HUES64 (cell line): Measurements from ENCODE around the gene AQP11.
"Not testable (repeated sequence)": the region's sequence is repeated elsewhere in the genome, so short reads cannot be mapped to it uniquely, and the experiment has no call there.

ENCODE experiments used
- H3K27ac ChIP-seq: 2 replicates; pipeline ENCODE4 v1.7.0; 2013; ENCODE audit warnings: low read depth, low read length, inconsistent platforms
- H3K27me3 ChIP-seq: 2 replicates; pipeline ENCODE4 v1.6.1; 2013; ENCODE audit warnings: mild to moderate bottlenecking, low read length; ENCODE audit not compliant: insufficient read depth
- H3K36me3 ChIP-seq: 2 replicates; pipeline ENCODE4 v1.6.1; 2013; ENCODE audit warnings: mild to moderate bottlenecking, low read length; ENCODE audit not compliant: insufficient read depth
- H3K4me1 ChIP-seq: 2 replicates; pipeline ENCODE4 v1.6.1; 2013; ENCODE audit warnings: mild to moderate bottlenecking, low read length, moderate library complexity; ENCODE audit not compliant: insufficient read depth
- H3K4me3 ChIP-seq: 2 replicates; pipeline ENCODE4 v1.5.1; 2013; ENCODE audit warnings: mild to moderate bottlenecking, low read length, moderate library complexity
- H3K9ac ChIP-seq: 2 replicates; pipeline ENCODE4 v1.6.1; 2013; ENCODE audit warnings: mild to moderate bottlenecking, low read depth, low read length
- H3K9me3 ChIP-seq: 2 replicates; pipeline ENCODE4 v1.6.1; 2013; ENCODE audit warnings: low read depth, low read length; ENCODE audit not compliant: insufficient read depth
- WGBS: fragments of 150-250, 120-280 bp; methylation state at CpG from one replicate; pipeline ENCODE4 v1.1.7; 2013; ENCODE audit warnings: missing lambda C conversion rate; 5-methylcytosine and 5-hydroxymethylcytosine counted together

Gene AQP11

DNA sequence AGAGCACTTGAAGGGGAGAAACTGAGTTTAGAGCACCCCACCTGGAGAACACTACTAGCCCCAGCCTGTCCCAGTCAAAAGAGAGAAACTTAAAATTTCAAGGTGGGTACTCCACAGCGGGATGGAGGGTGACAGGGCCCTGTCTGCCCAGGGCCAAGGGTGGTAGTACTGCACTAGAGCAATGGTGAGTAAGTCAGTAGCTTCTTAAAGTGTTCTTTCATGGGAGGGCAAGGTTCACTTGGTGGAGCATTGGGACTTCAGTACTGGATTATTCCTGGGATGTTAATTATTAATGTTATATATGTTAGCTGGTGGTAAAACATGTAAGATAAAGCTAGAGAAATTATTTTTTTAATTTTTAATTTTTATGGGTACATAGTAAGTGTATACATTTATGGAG is 28.5 kb upstream of the AQP11 start:
- Histone ChIP-seq H3K9me3 (no peaks in the 10 kb centered on the region), H3K27me3 (no peaks in the 10 kb centered on the region), H3K4me3 (no peak overlapping the region), H3K36me3 (no peaks in the 10 kb centered on the region), H3K4me1 (no peaks in the 10 kb centered on the region), H3K27ac (no peak overlapping the region), H3K9ac (no peak overlapping the region)
- 94% methylated on average over 1 of the region's 1 CpG for WGBS

- H3K4me3 ChIP-seq = no peak overlapping the region
- WGBS = 94% methylated on average over 4 of the region's 4 CpGs
- H3K27me3 ChIP-seq = no peaks in the 10 kb centered on the region
- H3K27ac ChIP-seq = no peak overlapping the region
- no peaks in the 10 kb centered on the region for H3K36me3 ChIP-seq
- H3K9ac ChIP-seq = no peak overlapping the region
- no peaks in the 10 kb centered on the region for H3K9me3 ChIP-seq
- peaks cover 20% of the 10 kb centered on the region; the same call in 1 of the 2 replicates for H3K4me1 ChIP-seq
Observed at GRCh38 chr11:77568306-77568705, 21.4 kb upstream of the AQP11 start.

GRCh38 chr11:77568916-77569675 is 20.7 kb upstream of the AQP11 start:
- no peak overlapping the region for H3K9ac ChIP-seq
- H3K4me3 ChIP-seq = no peak overlapping the region
- peaks cover 20% of the 10 kb centered on the region; the same call in 1 of the 2 replicates for H3K4me1 ChIP-seq
- WGBS = 84% methylated on average over 3 of the region's 3 CpGs
- H3K27me3 ChIP-seq = no peaks in the 10 kb centered on the region
- H3K36me3 ChIP-seq = no peaks in the 10 kb centered on the region
- H3K9me3 ChIP-seq = no peaks in the 10 kb centered on the region
- H3K27ac ChIP-seq = no peak overlapping the region

- Histone ChIP-seq H3K9ac (no peak overlapping the region), H3K4me1 (peaks cover 20% of the 10 kb centered on the region; the same call in 1 of the 2 replicates), H3K9me3 (no peaks in the 10 kb centered on the region), H3K27ac (no peak overlapping the region), H3K4me3 (no peak overlapping the region), H3K27me3 (no peaks in the 10 kb centered on the region), H3K36me3 (no peaks in the 10 kb centered on the region)
- 91% methylated on average over 1 of the region's 2 CpGs for WGBS
Observed at GRCh38 chr11:77569676-77570070, 20.1 kb upstream of the AQP11 start.

GRCh38 chr11:77570896-77571295 is 18.9 kb upstream of the AQP11 start:
- H3K4me3 ChIP-seq, H3K36me3 ChIP-seq, H3K9me3 ChIP-seq, H3K9ac ChIP-seq, H3K27ac ChIP-seq, H3K27me3 ChIP-seq: not testable (repeated sequence)
- peaks cover 20% of the 10 kb centered on the region; the same call in 1 of the 2 replicates for H3K4me1 ChIP-seq
- 14% methylated on average over 1 of the region's 1 CpG for WGBS

DNA sequence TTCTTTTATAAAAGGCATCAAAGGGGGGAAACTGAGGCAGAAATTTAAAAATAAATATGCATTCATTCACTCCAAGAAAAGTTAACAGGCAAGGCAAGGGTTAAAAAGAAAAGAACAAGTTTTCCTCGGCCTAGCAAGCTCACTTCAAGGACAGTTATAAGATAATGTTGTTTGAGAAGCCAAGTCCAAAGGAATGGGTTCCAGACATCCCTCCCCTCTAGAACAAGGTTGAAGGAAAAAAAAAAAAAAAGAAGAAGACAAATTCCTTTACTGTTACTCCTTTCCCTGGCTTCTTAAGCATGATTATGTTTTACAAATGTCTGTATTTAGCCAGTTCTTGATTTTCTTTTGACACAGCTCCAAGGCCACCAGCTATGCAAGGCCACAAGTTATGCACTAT is 14.3 kb upstream of the AQP11 start:
- not testable (repeated sequence) for H3K27me3 ChIP-seq, H3K27ac ChIP-seq, H3K9ac ChIP-seq, H3K4me1 ChIP-seq, H3K4me3 ChIP-seq, H3K36me3 ChIP-seq
- peaks cover 19% of the 10 kb centered on the region for H3K9me3 ChIP-seq
- WGBS = no CpG with 5 or more reads among the region's 1 CpG

GRCh38 chr11:77580712-77581337 is 8.9 kb upstream of the AQP11 start:
- Histone ChIP-seq H3K9me3 (peaks cover 54% of the 10 kb centered on the region), H3K27ac (no peak overlapping the region), H3K36me3 (no peaks in the 10 kb centered on the region; the same call in 1 of the 2 replicates), H3K4me3 (no peak overlapping the region), H3K9ac (no peak overlapping the region), H3K4me1 (no peaks in the 10 kb centered on the region), H3K27me3 (no peaks in the 10 kb centered on the region)
- 98% methylated on average over 2 of the region's 5 CpGs for WGBS

DNA sequence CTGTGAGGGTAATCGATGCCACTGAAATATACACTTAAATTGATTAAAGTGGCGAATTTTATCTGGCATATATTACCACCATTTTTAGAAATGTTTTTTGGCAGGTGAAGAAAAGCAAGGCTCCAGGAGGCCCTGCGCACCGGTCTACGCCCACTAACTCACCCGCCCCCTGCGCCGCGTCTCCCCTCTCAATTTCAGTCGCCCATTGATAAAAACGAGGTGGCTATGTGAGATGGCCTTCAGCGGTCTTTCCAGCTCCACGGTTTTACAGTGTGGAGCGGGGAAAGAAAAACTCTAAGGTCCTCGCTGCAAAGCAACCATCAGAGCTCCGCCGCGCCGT is 602 bp upstream of the AQP11 start:
- peak overlapping the region; percentile 62 for H3K9ac ChIP-seq
- WGBS = 7% methylated on average over 18 of the region's 19 CpGs
- peaks cover 11% of the 10 kb centered on the region; the same call in 1 of the 2 replicates for H3K27me3 ChIP-seq
- no peaks in the 10 kb centered on the region for H3K4me1 ChIP-seq
- peak overlapping the region; percentile 72; the same call in 1 of the 2 replicates for H3K27ac ChIP-seq
- H3K9me3 ChIP-seq = peaks cover under 1% of the 10 kb centered on the region; the same call in 1 of the 2 replicates
- H3K4me3 ChIP-seq = peak overlapping the region; percentile 67
- H3K36me3 ChIP-seq = no peaks in the 10 kb centered on the region

GRCh38 chr11:77590194-77590782 is 535 bp downstream of the AQP11 start:
- no peak overlapping the region for H3K27ac ChIP-seq
- peak overlapping the region; percentile 62 for H3K9ac ChIP-seq
- peaks cover 11% of the 10 kb centered on the region; the same call in 1 of the 2 replicates for H3K27me3 ChIP-seq
- H3K9me3 ChIP-seq = no peaks in the 10 kb centered on the region
- 6% methylated on average over 31 of the region's 31 CpGs for WGBS
- H3K36me3 ChIP-seq = no peaks in the 10 kb centered on the region
- H3K4me3 ChIP-seq = peak overlapping the region; percentile 67
- no peaks in the 10 kb centered on the region for H3K4me1 ChIP-seq

DNA sequence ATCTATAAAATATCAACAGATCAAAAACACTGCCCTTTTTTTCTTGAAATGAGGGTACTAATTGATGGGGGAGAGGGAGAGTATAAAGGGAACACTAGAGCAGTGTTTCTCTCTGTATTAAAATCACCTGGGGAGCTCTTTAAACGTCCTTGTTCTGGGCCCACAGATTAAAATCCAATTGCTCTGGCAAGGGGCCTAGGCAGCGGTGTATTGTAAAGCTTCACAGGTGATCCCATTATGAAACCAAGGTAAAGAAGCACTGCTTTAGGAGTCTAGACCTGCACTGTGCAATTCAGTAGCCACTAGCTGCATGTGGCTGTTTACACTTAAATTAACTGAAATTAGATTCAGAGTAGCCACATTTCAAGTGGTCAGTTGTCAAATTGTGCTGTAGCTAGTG is 3.0 kb downstream of the AQP11 start:
- Histone ChIP-seq H3K27me3 (peaks cover 11% of the 10 kb centered on the region; the same call in 1 of the 2 replicates), H3K27ac (no peak overlapping the region), H3K4me3 (no peak overlapping the region), H3K4me1 (no peaks in the 10 kb centered on the region), H3K36me3 (no peaks in the 10 kb centered on the region), H3K9ac (no peak overlapping the region), H3K9me3 (no peaks in the 10 kb centered on the region)
- WGBS = 80% methylated on average over 2 of the region's 2 CpGs

DNA sequence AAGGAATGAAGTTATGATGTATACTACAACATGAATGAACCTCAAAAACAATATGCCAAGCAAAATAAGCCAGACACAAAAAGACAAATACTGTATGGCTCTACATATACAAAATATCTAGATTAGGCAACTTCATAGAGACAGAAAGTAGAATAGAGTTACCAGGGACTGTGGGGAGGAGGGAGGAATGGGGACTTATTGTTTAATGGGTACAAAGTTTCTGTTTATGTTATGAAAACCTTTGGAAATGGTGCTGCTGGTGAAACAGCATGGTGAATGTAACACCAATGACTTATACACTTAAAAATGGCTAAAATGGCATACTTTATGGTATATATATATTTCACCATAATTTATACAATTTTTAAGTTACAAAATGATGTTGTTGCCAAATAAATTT is 4.1 kb downstream of the AQP11 start:
- Histone ChIP-seq H3K9ac (no peak overlapping the region), H3K27ac (no peak overlapping the region)

More for the DNA sequence above, 4.1 kb downstream of the AQP11 start:
- peaks cover 11% of the 10 kb centered on the region; the same call in 1 of the 2 replicates for H3K27me3 ChIP-seq
- H3K4me3 ChIP-seq = no peak overlapping the region
- no peaks in the 10 kb centered on the region for H3K4me1 ChIP-seq
- no peaks in the 10 kb centered on the region for H3K36me3 ChIP-seq
- H3K9me3 ChIP-seq = no peaks in the 10 kb centered on the region
